NB4 (cell line): Measurements from ENCODE around the gene SEPTIN3.
A peak's percentile ranks its signal among the peaks of the same experiment; 100 is the strongest.

Source experiments
- DNase-seq: peaks from one replicate; pipeline ENCODE4 v3.0.0; 2010; ENCODE audit warnings: low read depth
- H3K4me3 ChIP-seq: one replicate; pipeline ENCODE4 v1.5.1; 2011; ENCODE audit warnings: mild to moderate bottlenecking, low read depth, low read length, moderate library complexity
- MAX ChIP-seq: IDR thresholded peaks from 2 replicates; pipeline ENCODE4 v1.6.1; 2011; ENCODE audit warnings: low read depth, low read length
- MYC ChIP-seq: IDR thresholded peaks from 2 replicates; pipeline ENCODE4 v1.6.1; 2011; ENCODE audit warnings: low read depth, low read length
- POLR2A ChIP-seq: IDR thresholded peaks from 2 replicates; pipeline ENCODE4 v1.6.1; 2011; ENCODE audit warnings: mild to moderate bottlenecking; ENCODE audit not compliant: insufficient read length; ENCODE audit errors: extremely low read depth
- TF ChIP-seq, protein P1 (sequence below): IDR thresholded peaks from one replicate; pipeline ENCODE4 v1.5.1; 2012; ENCODE audit warnings: low read depth, low read length

SEPTIN3 gene

GRCh38 chr22:41957941-41958556 lies 11.2 kb upstream of the SEPTIN3 start:
- no peak overlapping the region for H3K4me3 ChIP-seq
- TF ChIP-seq, protein P1, sequence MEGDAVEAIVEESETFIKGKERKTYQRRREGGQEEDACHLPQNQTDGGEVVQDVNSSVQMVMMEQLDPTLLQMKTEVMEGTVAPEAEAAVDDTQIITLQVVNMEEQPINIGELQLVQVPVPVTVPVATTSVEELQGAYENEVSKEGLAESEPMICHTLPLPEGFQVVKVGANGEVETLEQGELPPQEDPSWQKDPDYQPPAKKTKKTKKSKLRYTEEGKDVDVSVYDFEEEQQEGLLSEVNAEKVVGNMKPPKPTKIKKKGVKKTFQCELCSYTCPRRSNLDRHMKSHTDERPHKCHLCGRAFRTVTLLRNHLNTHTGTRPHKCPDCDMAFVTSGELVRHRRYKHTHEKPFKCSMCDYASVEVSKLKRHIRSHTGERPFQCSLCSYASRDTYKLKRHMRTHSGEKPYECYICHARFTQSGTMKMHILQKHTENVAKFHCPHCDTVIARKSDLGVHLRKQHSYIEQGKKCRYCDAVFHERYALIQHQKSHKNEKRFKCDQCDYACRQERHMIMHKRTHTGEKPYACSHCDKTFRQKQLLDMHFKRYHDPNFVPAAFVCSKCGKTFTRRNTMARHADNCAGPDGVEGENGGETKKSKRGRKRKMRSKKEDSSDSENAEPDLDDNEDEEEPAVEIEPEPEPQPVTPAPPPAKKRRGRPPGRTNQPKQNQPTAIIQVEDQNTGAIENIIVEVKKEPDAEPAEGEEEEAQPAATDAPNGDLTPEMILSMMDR: no peak
- TF ChIP-seq MYC (no peak), MAX (no peak)
- DNase-seq: no peak

DNA sequence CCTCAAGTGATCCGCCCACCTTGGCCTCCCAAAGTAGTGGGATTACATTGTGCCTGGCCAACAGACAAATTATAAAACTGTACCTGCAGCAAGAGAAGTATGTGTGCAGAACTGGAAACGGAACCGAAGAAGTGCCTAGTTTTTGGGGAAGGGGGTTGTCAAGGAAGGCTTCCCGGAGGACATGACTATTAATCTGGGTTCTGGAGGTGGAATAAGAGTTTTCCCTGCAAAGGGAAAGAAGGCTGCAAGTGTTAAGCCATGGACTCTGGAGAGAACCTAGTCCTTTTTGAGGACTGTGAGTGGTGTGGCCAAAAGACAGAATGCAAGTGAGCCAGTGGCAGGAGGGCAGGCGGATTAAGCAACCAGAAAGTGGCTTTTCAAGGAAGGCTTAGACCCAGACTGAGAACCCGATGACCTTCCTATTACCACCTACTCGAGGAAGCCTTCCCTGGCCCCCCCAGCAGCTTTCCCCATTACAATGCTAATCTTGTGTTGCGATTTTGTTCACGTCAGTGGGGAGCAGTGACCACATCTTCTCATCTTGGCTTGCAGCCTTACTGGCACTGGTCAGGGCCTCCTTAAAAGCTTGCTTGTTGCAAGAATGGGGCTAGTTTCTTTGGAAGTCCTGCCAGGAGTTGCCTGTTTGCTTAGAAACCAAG lies 5.7 kb upstream of the SEPTIN3 start:
- H3K4me3 ChIP-seq: no peak overlapping the region
- DNase-seq: no peak
- TF ChIP-seq MYC (no peak), POLR2A (no peak), MAX (no peak)
- TF ChIP-seq, protein P1: no peak

GRCh38 chr22:41964112-41964491 lies 5.1 kb upstream of the SEPTIN3 start:
- no peak for DNase-seq
- TF ChIP-seq MAX (no peak), POLR2A (no peak), MYC (no peak)
- TF ChIP-seq, protein P1: no peak
- H3K4me3 ChIP-seq: no peak overlapping the region

DNA sequence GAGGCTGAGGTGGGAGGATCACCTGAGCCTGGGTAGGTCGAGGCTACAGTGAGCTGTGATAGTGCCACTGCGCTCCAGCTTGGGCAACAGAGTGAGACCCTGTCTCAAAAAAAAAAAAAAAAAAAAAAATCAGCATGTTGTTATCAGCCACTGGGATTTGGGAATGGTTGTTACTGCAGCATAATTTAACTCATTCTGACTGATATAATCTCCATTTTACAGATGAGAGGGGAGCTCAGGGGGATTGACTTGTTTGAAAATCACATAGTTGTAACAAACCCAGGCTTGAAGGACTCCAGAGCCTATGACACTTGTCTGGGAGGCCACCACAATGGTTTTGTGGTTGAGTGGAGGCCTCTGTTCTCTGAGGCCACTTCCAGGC lies 3.0 kb upstream of the SEPTIN3 start:
- no peak overlapping the region for H3K4me3 ChIP-seq
- TF ChIP-seq POLR2A: no peak
- no peak for TF ChIP-seq MYC
- TF ChIP-seq, protein P1: no peak
- TF ChIP-seq MAX: no peak
- DNase-seq: no peak

DNA sequence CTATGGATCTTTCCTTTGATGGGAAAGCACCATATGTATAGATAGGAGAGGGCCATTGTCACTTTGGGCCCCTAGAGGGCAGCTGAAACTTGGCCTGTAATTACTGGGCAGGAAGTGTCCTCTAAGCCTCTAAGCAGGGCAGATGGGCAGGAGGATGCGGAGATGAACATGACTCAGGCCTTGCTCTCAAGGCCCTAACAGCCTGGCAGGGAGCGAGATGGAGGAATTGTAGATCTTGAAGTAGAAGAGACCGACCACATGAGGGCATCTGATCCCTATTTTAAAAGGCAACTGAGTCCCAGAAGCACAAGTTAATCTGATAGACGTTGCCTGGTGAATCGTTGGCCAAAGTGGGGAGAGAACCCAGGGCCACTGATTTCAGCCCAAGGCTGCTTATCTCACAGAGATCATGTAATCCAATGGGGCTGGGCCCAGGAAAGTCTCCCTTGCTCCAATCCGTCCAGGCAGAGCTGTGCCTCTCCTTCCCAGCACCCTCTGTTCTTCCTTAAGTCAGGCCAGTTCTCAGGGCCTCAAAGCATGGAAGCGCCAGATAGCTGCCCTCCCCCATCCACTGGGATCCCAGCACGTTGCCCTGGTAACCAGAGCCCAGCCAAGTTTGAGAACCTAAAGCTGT lies 2.5 kb upstream of the SEPTIN3 start:
- peak; percentile 89 for DNase-seq
- H3K4me3 ChIP-seq: no peak overlapping the region
- TF ChIP-seq MYC (0 out of 2 replicates have a peak, but pooled peaks have one; percentile 16), POLR2A (no peak), MAX (peak; percentile 34; the same call in 1 of the 2 replicates)
- TF ChIP-seq, protein P1: peak; percentile 12
